Spleen (tissue), 7 donors: ENCODE results near the gene BAHD1.

ENCODE experiments used
- POLR2A ChIP-seq, 3 donors: fragments of 450-650 bp; IDR thresholded peaks; one replicate each; pipeline ENCODE4 v1.5.1; 2017; ENCODE audit warnings: antibody characterized with exemption in 3 of 3, mild to moderate bottlenecking in 1 of 3
- TF ChIP-seq, protein P1 (sequence below), 11 experiments: fragments of 200-600 bp in 7 of 11; fragments of 450-650 bp in 4 of 11; sonication (generic) in 4 of 11; IDR thresholded peaks in 8 of 11; conservative IDR thresholded peaks in 3 of 11; 1 replicate in 7 of 11; 2 replicates in 4 of 11; pipeline versions ENCODE4 v1.4.0 to v1.8.0; 2016 to 2021; ENCODE audit warnings: antibody characterized with exemption in 11 of 11, inconsistent platforms in 4 of 11, mild to moderate bottlenecking in 1 of 11
- donor health status: DM: no; HTN: no; CAD: no; lungs with moderate emphysema.
- donor health status: DM: no; HTN: no; CAD: no.
- donor health status: DM: no; HTN: no; CAD: no.

DNA sequence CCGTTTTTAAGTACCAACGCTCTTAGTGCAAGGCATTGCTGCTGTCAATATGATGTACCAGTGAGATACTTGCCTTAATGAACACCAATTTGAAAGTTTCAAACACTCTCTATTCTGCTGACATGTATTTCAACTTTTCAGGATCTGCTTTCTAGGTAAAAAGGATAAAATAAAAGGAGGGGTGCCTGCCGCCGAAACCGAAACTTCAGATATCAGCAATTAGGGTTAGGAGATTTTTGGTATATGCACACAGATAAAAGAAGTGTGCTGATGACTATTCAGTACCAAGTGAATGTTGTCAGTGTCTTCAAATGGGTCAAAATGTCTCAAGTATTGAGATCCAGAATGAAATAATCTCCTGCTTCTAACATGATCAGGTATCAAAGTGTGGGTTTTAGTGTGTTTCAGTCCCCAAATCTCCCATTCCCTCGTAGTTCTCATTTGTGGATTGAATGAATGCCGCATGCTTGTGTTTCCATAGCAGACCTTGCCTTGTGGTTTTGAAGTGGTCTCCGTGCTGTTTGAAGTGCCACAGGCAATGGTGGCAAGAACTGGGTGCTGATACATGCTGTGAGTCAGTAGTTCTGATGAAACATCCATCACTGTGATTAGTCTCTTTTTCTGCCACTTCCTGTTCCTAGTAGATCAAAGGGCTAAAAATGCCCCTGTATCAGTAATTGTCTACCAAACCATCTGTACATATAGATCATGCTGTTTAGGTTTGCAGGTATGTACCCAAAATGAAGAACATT, 52.5 kb downstream of the BAHD1 start:
- TF ChIP-seq, protein P1, sequence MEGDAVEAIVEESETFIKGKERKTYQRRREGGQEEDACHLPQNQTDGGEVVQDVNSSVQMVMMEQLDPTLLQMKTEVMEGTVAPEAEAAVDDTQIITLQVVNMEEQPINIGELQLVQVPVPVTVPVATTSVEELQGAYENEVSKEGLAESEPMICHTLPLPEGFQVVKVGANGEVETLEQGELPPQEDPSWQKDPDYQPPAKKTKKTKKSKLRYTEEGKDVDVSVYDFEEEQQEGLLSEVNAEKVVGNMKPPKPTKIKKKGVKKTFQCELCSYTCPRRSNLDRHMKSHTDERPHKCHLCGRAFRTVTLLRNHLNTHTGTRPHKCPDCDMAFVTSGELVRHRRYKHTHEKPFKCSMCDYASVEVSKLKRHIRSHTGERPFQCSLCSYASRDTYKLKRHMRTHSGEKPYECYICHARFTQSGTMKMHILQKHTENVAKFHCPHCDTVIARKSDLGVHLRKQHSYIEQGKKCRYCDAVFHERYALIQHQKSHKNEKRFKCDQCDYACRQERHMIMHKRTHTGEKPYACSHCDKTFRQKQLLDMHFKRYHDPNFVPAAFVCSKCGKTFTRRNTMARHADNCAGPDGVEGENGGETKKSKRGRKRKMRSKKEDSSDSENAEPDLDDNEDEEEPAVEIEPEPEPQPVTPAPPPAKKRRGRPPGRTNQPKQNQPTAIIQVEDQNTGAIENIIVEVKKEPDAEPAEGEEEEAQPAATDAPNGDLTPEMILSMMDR (IDR thresholded peaks at IDR 0.05 in 8 of 11, conservative IDR thresholded peaks at IDR 0.05 in 3 of 11): no peak
- TF ChIP-seq POLR2A (IDR thresholded peaks at IDR 0.05): no peak
